HepG2 (cell line): ENCODE results near the gene KXD1. TPM values are rescaled to one million over a fixed set of nuclear protein-coding genes. Genes with fewer than 3 reads are reported as not detected.

Experiments
- AGO2 ChIP-seq: fragments of 200-400 bp; formaldehyde crosslinking; optimal IDR thresholded peaks from 2 replicates; pipeline ENCODE3; 2017; ENCODE audit warnings: mild to moderate bottlenecking, low read depth, low read length, moderate library complexity
- ARNT ChIP-seq: fragments of 450-650 bp; IDR thresholded peaks from 2 replicates; pipeline ENCODE4 v1.6.1; 2017
- FOXO1 ChIP-seq: sonication (generic); formaldehyde crosslinking; IDR thresholded peaks from 2 replicates; pipeline ENCODE4 v1.4.0; 2020; ENCODE audit warnings: missing genetic modification reagents
- POLR2A ChIP-seq, 2 experiments: IDR thresholded peaks; 2 replicates each; pipeline ENCODE4 v1.6.1; 2011; ENCODE audit warnings: low read depth in 2 of 2, low read length in 2 of 2, mild to moderate bottlenecking in 1 of 2, moderate library complexity in 1 of 2; ENCODE audit not compliant: insufficient read depth in 1 of 2
- ZNF317 ChIP-seq: sonication (generic); formaldehyde crosslinking; IDR thresholded peaks from 2 replicates; pipeline ENCODE4 v1.5.0; 2020; ENCODE audit warnings: mild to moderate bottlenecking, missing genetic modification reagents
- ZNF496 ChIP-seq: sonication (generic); formaldehyde crosslinking; IDR thresholded peaks from 2 replicates; pipeline ENCODE4 v1.8.1; 2023; ENCODE audit warnings: mild to moderate bottlenecking, moderate library complexity, missing genetic modification reagents; ENCODE audit not compliant: insufficient replicate concordance
- ZNF703 ChIP-seq: sonication (generic); formaldehyde crosslinking; IDR thresholded peaks from 2 replicates; pipeline ENCODE4 v1.5.1; 2020; ENCODE audit warnings: missing genetic modification reagents, mild to moderate bottlenecking, moderate library complexity, borderline replicate concordance
- ZNF777 ChIP-seq: sonication (generic); formaldehyde crosslinking; IDR thresholded peaks from 2 replicates; pipeline ENCODE4 v1.4.0; 2020; ENCODE audit warnings: missing genetic modification reagents
- polyA plus RNA-seq, 8 experiments: library from polyadenylated mRNA; depleted of rRNA in 3 of 8; stranded (reverse) in 7 of 8; unstranded in 1 of 8; fragments of >200 nt; fragmentation: Illumina TruSeq in 4 of 8; extraction: Trizol in 4 of 8; gene quantifications; 2 replicates each; pipeline versions ENCODE4 v1.2.1 to v1.2.3, GENCODE V29; 2011 to 2016; ENCODE audit warnings: low read depth in 4 of 8, missing spikeins in 1 of 8, mixed read lengths in 1 of 8; ENCODE audit not compliant: insufficient read depth in 1 of 8
- total RNA-seq, 5 experiments: library from RNA; depleted of rRNA; stranded (reverse); fragments of >200 nt; fragmentation: Illumina TruSeq; extraction: Trizol; gene quantifications; 2 replicates each; pipeline ENCODE4 v1.2.3, GENCODE V29; 2016; ENCODE audit warnings: low read depth in 1 of 5
- TF ChIP-seq, protein P1 (sequence below), 2 experiments: fragments of 450-650 bp in 1 of 2; sonication (generic) in 1 of 2; formaldehyde crosslinking; IDR thresholded peaks; 2 replicates each; pipeline versions ENCODE4 v1.5.0 to v1.8.0; 2020 to 2022; ENCODE audit warnings: mild to moderate bottlenecking in 1 of 2, missing genetic modification reagents in 1 of 2
- TF ChIP-seq, protein P2 (sequence below): sonication (generic); formaldehyde crosslinking; IDR thresholded peaks from 2 replicates; pipeline ENCODE4 v1.4.0; 2020; ENCODE audit warnings: missing genetic modification reagents
- TF ChIP-seq, protein P3 (sequence below): sonication (generic); formaldehyde crosslinking; IDR thresholded peaks from 2 replicates; pipeline ENCODE4 v1.4.0; 2020; ENCODE audit warnings: missing genetic modification reagents

Gene KXD1
- total and polyA plus RNA-seq, 2 of the 13 experiments (the other 11 are each of a cell fraction or from before 2014, with no cell fraction given) = 44.6 to 143 TPM

DNA sequence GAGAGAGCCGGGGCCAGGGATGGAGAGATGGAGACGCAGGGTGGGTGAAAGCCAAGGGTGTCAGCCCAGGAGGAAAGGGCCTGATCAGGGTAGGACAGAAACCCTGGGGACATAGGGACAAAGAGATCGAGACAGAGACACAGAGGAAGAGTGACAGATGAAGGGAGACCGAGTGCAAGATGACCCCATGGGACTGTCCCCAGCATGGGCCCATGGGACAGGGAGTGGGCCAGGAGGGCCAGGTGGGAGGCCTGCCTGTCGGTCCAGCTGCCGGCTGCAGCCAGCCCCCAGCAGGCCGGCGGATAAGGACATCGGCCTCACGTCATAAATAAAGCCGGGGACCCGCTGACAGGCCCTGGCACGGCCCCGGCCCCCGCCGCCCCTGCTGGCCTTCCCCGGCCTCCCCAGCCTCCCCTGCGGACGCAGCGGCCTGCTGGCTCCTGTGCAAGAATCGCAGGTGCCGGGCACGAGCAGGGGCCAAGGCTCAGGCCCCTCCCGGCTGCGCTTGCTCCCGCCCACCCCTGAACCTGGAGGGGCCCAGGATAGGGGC, 37.2 kb downstream of the KXD1 start (continued):
- TF ChIP-seq ZNF703 (no peak), POLR2A (IDR thresholded peaks at IDR 0.05; ENCODE audit: insufficient read depth in 1 of 2, low read depth in 2 of 2, low read length in 2 of 2) (peak in 1 of 2 experiments; percentile 4; a peak in 1 of 4 replicates), ARNT (no peak), ZNF317 (CRISPR knock-in tag) (no peak), ZNF496 (CRISPR knock-in tag) (no peak), FOXO1 (CRISPR knock-in tag) (no peak), ZNF777 (CRISPR knock-in tag) (no peak), AGO2 (peak; percentile 52)
- TF ChIP-seq, protein P1, sequence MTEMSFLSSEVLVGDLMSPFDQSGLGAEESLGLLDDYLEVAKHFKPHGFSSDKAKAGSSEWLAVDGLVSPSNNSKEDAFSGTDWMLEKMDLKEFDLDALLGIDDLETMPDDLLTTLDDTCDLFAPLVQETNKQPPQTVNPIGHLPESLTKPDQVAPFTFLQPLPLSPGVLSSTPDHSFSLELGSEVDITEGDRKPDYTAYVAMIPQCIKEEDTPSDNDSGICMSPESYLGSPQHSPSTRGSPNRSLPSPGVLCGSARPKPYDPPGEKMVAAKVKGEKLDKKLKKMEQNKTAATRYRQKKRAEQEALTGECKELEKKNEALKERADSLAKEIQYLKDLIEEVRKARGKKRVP (CRISPR knock-in tag; IDR thresholded peaks at IDR 0.05) = no peak
- TF ChIP-seq, protein P2, sequence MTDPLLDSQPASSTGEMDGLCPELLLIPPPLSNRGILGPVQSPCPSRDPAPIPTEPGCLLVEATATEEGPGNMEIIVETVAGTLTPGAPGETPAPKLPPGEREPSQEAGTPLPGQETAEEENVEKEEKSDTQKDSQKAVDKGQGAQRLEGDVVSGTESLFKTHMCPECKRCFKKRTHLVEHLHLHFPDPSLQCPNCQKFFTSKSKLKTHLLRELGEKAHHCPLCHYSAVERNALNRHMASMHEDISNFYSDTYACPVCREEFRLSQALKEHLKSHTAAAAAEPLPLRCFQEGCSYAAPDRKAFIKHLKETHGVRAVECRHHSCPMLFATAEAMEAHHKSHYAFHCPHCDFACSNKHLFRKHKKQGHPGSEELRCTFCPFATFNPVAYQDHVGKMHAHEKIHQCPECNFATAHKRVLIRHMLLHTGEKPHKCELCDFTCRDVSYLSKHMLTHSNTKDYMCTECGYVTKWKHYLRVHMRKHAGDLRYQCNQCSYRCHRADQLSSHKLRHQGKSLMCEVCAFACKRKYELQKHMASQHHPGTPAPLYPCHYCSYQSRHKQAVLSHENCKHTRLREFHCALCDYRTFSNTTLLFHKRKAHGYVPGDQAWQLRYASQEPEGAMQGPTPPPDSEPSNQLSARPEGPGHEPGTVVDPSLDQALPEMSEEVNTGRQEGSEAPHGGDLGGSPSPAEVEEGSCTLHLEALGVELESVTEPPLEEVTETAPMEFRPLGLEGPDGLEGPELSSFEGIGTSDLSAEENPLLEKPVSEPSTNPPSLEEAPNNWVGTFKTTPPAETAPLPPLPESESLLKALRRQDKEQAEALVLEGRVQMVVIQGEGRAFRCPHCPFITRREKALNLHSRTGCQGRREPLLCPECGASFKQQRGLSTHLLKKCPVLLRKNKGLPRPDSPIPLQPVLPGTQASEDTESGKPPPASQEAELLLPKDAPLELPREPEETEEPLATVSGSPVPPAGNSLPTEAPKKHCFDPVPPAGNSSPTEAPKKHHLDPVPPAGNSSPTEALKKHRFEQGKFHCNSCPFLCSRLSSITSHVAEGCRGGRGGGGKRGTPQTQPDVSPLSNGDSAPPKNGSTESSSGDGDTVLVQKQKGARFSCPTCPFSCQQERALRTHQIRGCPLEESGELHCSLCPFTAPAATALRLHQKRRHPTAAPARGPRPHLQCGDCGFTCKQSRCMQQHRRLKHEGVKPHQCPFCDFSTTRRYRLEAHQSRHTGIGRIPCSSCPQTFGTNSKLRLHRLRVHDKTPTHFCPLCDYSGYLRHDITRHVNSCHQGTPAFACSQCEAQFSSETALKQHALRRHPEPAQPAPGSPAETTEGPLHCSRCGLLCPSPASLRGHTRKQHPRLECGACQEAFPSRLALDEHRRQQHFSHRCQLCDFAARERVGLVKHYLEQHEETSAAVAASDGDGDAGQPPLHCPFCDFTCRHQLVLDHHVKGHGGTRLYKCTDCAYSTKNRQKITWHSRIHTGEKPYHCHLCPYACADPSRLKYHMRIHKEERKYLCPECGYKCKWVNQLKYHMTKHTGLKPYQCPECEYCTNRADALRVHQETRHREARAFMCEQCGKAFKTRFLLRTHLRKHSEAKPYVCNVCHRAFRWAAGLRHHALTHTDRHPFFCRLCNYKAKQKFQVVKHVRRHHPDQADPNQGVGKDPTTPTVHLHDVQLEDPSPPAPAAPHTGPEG = no peak
- TF ChIP-seq, protein P3, sequence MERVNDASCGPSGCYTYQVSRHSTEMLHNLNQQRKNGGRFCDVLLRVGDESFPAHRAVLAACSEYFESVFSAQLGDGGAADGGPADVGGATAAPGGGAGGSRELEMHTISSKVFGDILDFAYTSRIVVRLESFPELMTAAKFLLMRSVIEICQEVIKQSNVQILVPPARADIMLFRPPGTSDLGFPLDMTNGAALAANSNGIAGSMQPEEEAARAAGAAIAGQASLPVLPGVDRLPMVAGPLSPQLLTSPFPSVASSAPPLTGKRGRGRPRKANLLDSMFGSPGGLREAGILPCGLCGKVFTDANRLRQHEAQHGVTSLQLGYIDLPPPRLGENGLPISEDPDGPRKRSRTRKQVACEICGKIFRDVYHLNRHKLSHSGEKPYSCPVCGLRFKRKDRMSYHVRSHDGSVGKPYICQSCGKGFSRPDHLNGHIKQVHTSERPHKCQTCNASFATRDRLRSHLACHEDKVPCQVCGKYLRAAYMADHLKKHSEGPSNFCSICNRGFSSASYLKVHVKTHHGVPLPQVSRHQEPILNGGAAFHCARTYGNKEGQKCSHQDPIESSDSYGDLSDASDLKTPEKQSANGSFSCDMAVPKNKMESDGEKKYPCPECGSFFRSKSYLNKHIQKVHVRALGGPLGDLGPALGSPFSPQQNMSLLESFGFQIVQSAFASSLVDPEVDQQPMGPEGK (CRISPR knock-in tag) = no peak
